PFSK-1 (cell line): Measurements from ENCODE around the gene AANAT.

Experiments
- FOXP2 ChIP-seq: optimal IDR thresholded peaks from 2 replicates; pipeline ENCODE3; 2011; ENCODE audit warnings: borderline replicate concordance, control low read depth, inconsistent platforms; ENCODE audit not compliant: insufficient read depth; ENCODE audit errors: extremely low read length, extremely low read depth
- POLR2AphosphoS5 ChIP-seq: IDR thresholded peaks from 2 replicates; pipeline ENCODE4 v1.6.1; 2012; ENCODE audit warnings: low read depth, mild to moderate bottlenecking, control low read depth, low read length, moderate library complexity
- REST ChIP-seq, 2 experiments: IDR thresholded peaks; 2 replicates each; pipeline versions ENCODE4 v1.6.1 to v1.8.0; 2011 to 2012; ENCODE audit warnings: low read depth in 2 of 2, low read length in 2 of 2, control low read depth in 1 of 2, inconsistent platforms in 1 of 2, mild to moderate bottlenecking in 1 of 2, moderate library complexity in 1 of 2; ENCODE audit not compliant: insufficient read depth in 1 of 2
- SIN3A ChIP-seq: IDR thresholded peaks from 2 replicates; pipeline ENCODE4 v1.6.1; 2012; ENCODE audit warnings: mild to moderate bottlenecking, low read length, moderate library complexity, borderline replicate concordance; ENCODE audit not compliant: insufficient read depth
- TAF1 ChIP-seq: IDR thresholded peaks from 2 replicates; pipeline ENCODE4 v1.6.1; 2012; ENCODE audit warnings: low read length, control low read depth, borderline replicate concordance; ENCODE audit not compliant: insufficient read depth

GRCh38 chr17:76478097-76478496 lies 10.7 kb downstream of the AANAT start:
- TF ChIP-seq POLR2AphosphoS5 (no peak), SIN3A (no peak), TAF1 (no peak), REST (IDR thresholded peaks at IDR 0.05; ENCODE audit: insufficient read depth in 1 of 2, low read depth in 2 of 2, low read length in 2 of 2) (no peak), FOXP2 (no peak)
